SK-N-SH (cell line): Measurements from ENCODE around the gene DOC2A.

ENCODE experiments used
- CHD2 ChIP-seq: fragments of 150-350 bp; IDR thresholded peaks from 2 replicates; pipeline ENCODE4 v1.6.1; 2018; ENCODE audit warnings: low read length; ENCODE audit not compliant: partially characterized antibody
- CTCF ChIP-seq: fragments of 200-600 bp; sonication (generic); IDR thresholded peaks from 2 replicates; pipeline ENCODE4 v1.6.1; 2017; ENCODE audit warnings: antibody characterized with exemption, mild to moderate bottlenecking, moderate library complexity
- EP300 ChIP-seq, 2 experiments: IDR thresholded peaks; 2 replicates each; pipeline versions ENCODE4 v1.4.0 to v1.6.1; 2012; ENCODE audit warnings: borderline replicate concordance in 1 of 2, low read depth in 1 of 2, low read length in 1 of 2
- EZH2phosphoT487 ChIP-seq: fragments of 200-600 bp; sonication (generic); IDR thresholded peaks from 2 replicates; pipeline ENCODE4 v1.6.1; 2017; ENCODE audit warnings: low read depth, mixed run types, mild to moderate bottlenecking, antibody characterized with exemption, moderate library complexity, borderline replicate concordance
- POLR2AphosphoS5 ChIP-seq: IDR thresholded peaks from 2 replicates; pipeline ENCODE4 v1.6.1; 2012; ENCODE audit warnings: low read depth, low read length
- RAD21 ChIP-seq: IDR thresholded peaks from 2 replicates; pipeline ENCODE4 v1.6.1; 2012; ENCODE audit warnings: mild to moderate bottlenecking, low read length
- RFX5 ChIP-seq: IDR thresholded peaks from 2 replicates; pipeline ENCODE4 v1.6.1; 2012; ENCODE audit warnings: mild to moderate bottlenecking, improper control_type of control experiment, low read length
- RXRA ChIP-seq: IDR thresholded peaks from 2 replicates; pipeline ENCODE4 v1.4.0; 2012; ENCODE audit warnings: low read depth, mild to moderate bottlenecking, borderline replicate concordance
- SIN3A ChIP-seq: IDR thresholded peaks from 2 replicates; pipeline ENCODE4 v1.6.1; 2012; ENCODE audit warnings: low read depth, mild to moderate bottlenecking, low read length, moderate library complexity, borderline replicate concordance
- SMC3 ChIP-seq: IDR thresholded peaks from 2 replicates; pipeline ENCODE4 v1.6.1; 2012; ENCODE audit warnings: low read depth, low read length, improper control_type of control experiment
- TCF12 ChIP-seq: IDR thresholded peaks from 2 replicates; pipeline ENCODE4 v1.4.0; 2012
- TF ChIP-seq, protein P1 (sequence below): IDR thresholded peaks from 2 replicates; pipeline ENCODE4 v1.6.1; 2012; ENCODE audit warnings: mild to moderate bottlenecking, low read depth, low read length, moderate library complexity
- TF ChIP-seq, protein P2 (sequence below): IDR thresholded peaks from 2 replicates; pipeline ENCODE4; 2012
- TF ChIP-seq, protein P3 (sequence below): IDR thresholded peaks from 2 replicates; pipeline ENCODE4 v1.4.0; 2012; ENCODE audit warnings: low read depth, borderline replicate concordance

DNA sequence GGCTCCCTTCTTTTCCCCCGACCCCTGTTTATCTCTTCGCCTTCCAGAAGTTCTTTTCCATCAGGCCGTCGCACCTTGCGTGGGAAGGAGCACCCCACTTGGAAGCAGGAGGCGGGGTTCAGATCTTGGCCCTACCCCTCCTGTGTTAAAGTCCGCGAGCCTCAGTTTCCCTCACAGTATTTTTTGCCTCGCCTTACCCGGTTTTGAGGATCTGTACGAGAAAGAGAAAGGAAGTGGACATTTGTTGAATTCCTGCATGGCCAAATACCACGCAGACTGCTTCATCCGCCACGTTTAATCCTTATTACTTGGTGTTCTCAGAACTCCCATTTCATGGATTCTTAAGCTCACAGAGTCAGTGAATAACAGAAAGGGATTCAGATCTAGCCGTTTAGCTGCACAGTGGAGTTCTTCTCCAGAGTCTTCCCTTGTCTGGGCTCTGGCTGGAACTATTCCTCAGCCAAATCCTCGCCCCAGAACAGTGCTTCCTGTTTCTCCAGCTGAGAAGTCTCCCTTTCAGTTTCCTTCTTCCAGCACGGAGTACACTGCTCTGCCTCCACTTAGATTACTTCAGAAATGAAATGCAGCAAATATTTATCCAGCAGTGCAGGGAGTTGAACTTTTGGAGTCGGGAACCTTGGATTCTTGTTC is 48.4 kb downstream of the DOC2A start:
- TF ChIP-seq EZH2phosphoT487 (no peak), CTCF (no peak), POLR2AphosphoS5 (no peak), EP300 (IDR thresholded peaks at IDR 0.05; ENCODE audit: borderline replicate concordance in 1 of 2, low read depth in 1 of 2, low read length in 1 of 2) (no peak), SIN3A (no peak), RXRA (no peak), RAD21 (no peak), SMC3 (no peak), RFX5 (no peak), TCF12 (no peak), CHD2 (no peak)
- TF ChIP-seq, protein P1, sequence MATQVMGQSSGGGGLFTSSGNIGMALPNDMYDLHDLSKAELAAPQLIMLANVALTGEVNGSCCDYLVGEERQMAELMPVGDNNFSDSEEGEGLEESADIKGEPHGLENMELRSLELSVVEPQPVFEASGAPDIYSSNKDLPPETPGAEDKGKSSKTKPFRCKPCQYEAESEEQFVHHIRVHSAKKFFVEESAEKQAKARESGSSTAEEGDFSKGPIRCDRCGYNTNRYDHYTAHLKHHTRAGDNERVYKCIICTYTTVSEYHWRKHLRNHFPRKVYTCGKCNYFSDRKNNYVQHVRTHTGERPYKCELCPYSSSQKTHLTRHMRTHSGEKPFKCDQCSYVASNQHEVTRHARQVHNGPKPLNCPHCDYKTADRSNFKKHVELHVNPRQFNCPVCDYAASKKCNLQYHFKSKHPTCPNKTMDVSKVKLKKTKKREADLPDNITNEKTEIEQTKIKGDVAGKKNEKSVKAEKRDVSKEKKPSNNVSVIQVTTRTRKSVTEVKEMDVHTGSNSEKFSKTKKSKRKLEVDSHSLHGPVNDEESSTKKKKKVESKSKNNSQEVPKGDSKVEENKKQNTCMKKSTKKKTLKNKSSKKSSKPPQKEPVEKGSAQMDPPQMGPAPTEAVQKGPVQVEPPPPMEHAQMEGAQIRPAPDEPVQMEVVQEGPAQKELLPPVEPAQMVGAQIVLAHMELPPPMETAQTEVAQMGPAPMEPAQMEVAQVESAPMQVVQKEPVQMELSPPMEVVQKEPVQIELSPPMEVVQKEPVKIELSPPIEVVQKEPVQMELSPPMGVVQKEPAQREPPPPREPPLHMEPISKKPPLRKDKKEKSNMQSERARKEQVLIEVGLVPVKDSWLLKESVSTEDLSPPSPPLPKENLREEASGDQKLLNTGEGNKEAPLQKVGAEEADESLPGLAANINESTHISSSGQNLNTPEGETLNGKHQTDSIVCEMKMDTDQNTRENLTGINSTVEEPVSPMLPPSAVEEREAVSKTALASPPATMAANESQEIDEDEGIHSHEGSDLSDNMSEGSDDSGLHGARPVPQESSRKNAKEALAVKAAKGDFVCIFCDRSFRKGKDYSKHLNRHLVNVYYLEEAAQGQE, result no peak
- TF ChIP-seq, protein P2, sequence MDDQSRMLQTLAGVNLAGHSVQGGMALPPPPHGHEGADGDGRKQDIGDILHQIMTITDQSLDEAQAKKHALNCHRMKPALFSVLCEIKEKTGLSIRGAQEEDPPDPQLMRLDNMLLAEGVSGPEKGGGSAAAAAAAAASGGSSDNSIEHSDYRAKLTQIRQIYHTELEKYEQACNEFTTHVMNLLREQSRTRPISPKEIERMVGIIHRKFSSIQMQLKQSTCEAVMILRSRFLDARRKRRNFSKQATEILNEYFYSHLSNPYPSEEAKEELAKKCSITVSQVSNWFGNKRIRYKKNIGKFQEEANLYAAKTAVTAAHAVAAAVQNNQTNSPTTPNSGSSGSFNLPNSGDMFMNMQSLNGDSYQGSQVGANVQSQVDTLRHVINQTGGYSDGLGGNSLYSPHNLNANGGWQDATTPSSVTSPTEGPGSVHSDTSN, result no peak
- TF ChIP-seq, protein P3, sequence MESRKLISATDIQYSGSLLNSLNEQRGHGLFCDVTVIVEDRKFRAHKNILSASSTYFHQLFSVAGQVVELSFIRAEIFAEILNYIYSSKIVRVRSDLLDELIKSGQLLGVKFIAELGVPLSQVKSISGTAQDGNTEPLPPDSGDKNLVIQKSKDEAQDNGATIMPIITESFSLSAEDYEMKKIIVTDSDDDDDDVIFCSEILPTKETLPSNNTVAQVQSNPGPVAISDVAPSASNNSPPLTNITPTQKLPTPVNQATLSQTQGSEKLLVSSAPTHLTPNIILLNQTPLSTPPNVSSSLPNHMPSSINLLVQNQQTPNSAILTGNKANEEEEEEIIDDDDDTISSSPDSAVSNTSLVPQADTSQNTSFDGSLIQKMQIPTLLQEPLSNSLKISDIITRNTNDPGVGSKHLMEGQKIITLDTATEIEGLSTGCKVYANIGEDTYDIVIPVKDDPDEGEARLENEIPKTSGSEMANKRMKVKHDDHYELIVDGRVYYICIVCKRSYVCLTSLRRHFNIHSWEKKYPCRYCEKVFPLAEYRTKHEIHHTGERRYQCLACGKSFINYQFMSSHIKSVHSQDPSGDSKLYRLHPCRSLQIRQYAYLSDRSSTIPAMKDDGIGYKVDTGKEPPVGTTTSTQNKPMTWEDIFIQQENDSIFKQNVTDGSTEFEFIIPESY, result no peak
